Activated CD8-positive, alpha-beta T cell treated with anti-CD3 and anti-CD28 coated beads, Interleukin-2, amount 10 ng/mL, durations not matched to agents 7 days and 5 days (primary cell): ENCODE measurements around the gene ANKLE1. TPM values are rescaled to one million over a fixed set of nuclear protein-coding genes. Genes with fewer than 3 reads are reported as not detected.

Source experiments
- ATAC-seq: fragments of 150-1000 bp; cut with Tn5 transposase; one replicate; pipeline ENCODE4 v1.10.0; 2021; ENCODE audit warnings: moderate library complexity
- CTCF ChIA-PET: fragments of 350-600 bp; sonication (Branson Sonifier 250); formaldehyde crosslinking; loops from one replicate; lab custom pipeline; 2021; ENCODE audit warnings: antibody characterized with exemption; lab: Charles Lee
- POLR2A ChIA-PET: fragments of 350-600 bp; sonication (Branson Sonifier 250); formaldehyde crosslinking; loops from one replicate; lab custom pipeline; 2021; ENCODE audit warnings: antibody characterized with exemption; lab: Charles Lee
- DNase-seq: peaks from one replicate; pipeline ENCODE4 v3.0.0-alpha.2; 2020
- H3K27ac Mint-ChIP-seq: one replicate; pipeline ENCODE4 v1.8.0; 2021; ENCODE audit warnings: mild to moderate bottlenecking, mixed read lengths
- H3K27me3 Mint-ChIP-seq: one replicate; pipeline ENCODE4 v1.8.0; 2021; ENCODE audit warnings: low read depth, mixed read lengths
- H3K36me3 Mint-ChIP-seq: one replicate; pipeline ENCODE4 v1.8.0; 2021; ENCODE audit warnings: low read depth, mixed read lengths
- H3K4me1 Mint-ChIP-seq: one replicate; pipeline ENCODE4 v1.8.0; 2021; ENCODE audit warnings: low read depth, mixed read lengths
- H3K4me3 Mint-ChIP-seq: one replicate; pipeline ENCODE4 v1.8.0; 2021; ENCODE audit warnings: mild to moderate bottlenecking, mixed read lengths
- H3K9me3 Mint-ChIP-seq: one replicate; pipeline ENCODE4 v1.8.0; 2022; ENCODE audit warnings: mixed read lengths; ENCODE audit not compliant: insufficient read depth
- total RNA-seq, 2 experiments: library from RNA; stranded (reverse); gene quantifications; one replicate each; pipeline ENCODE4 v1.2.3, GENCODE V29; 2021

Gene ANKLE1
- total RNA-seq, 2 experiments from 2014 or later = 10.7 to 13.8 TPM

- POLR2A ChIA-PET = interaction anchor here (0.6 to 0.8 kb wide), 2 partner anchors 12 to 28 kb away, joined by 3 read pairs; partner anchors contain the start of gene BABAM1
- CTCF ChIA-PET = interaction anchor here (0.7 to 2.7 kb wide), 5 partner anchors 12 to 132 kb away, joined by 3 to 7 read pairs (median 3); partner anchors contain the start of genes ANKLE1 and MRPL34
- H3K36me3 Mint-ChIP-seq = no peaks in the 10 kb centered on the region
- ATAC-seq (no peak), DNase-seq (no peak)
- H3K4me3 Mint-ChIP-seq = no peak overlapping the region
- no peaks in the 10 kb centered on the region for H3K27me3 Mint-ChIP-seq
- H3K27ac Mint-ChIP-seq = no peak overlapping the region
- no peaks in the 10 kb centered on the region for H3K4me1 Mint-ChIP-seq
- no peaks in the 10 kb centered on the region for H3K9me3 Mint-ChIP-seq
Observed at GRCh38 chr19:17254636-17255035, 27.1 kb upstream of the ANKLE1 start.

GRCh38 chr19:17255150-17255621 is 26.5 kb upstream of the ANKLE1 start:
- ATAC-seq (no peak), DNase-seq (no peak)
- no peak overlapping the region for H3K4me3 Mint-ChIP-seq
- H3K4me1 Mint-ChIP-seq = no peaks in the 10 kb centered on the region
- H3K27me3 Mint-ChIP-seq = no peaks in the 10 kb centered on the region
- no peaks in the 10 kb centered on the region for H3K9me3 Mint-ChIP-seq
- H3K36me3 Mint-ChIP-seq = no peaks in the 10 kb centered on the region
- no peak overlapping the region for H3K27ac Mint-ChIP-seq
- CTCF ChIA-PET = interaction anchor here (0.7 to 2.7 kb wide), 5 partner anchors 12 to 131 kb away, joined by 3 to 7 read pairs (median 3); partner anchors contain the start of gene ANKLE1
- POLR2A ChIA-PET = interaction anchor here (0.6 to 1.4 kb wide), 3 partner anchors 9 to 29 kb away, joined by 3 to 4 read pairs (median 3); partner anchors contain the start of genes BABAM1 and USHBP1

- DNase-seq = no peak
- ChIA-PET POLR2A (interaction anchor here (0.5 to 1.4 kb wide), 2 partner anchors 9 to 372 kb away, joined by 3 to 4 read pairs; partner anchors contain the start of gene USHBP1), CTCF (interaction anchor here (0.7 to 2.7 kb wide), 3 partner anchors 21 to 53 kb away, joined by 3 to 7 read pairs (median 4); partner anchors contain the start of gene DDA1)
- H3K4me3 Mint-ChIP-seq = no peak overlapping the region
- H3K36me3 Mint-ChIP-seq = no peaks in the 10 kb centered on the region
- H3K27me3 Mint-ChIP-seq = peaks cover 2% of the 10 kb centered on the region
- ATAC-seq = no peak
- no peak overlapping the region for H3K27ac Mint-ChIP-seq
- no peaks in the 10 kb centered on the region for H3K9me3 Mint-ChIP-seq
- H3K4me1 Mint-ChIP-seq = peaks cover 6% of the 10 kb centered on the region
Observed at GRCh38 chr19:17256130-17256529, 25.6 kb upstream of the ANKLE1 start.

- POLR2A ChIA-PET = interaction anchor here (0.7 to 1.0 kb wide), 2 partner anchors 19 to 27 kb away, joined by 3 read pairs; no protein-coding TSS in a partner anchor
Observed at GRCh38 chr19:17259118-17259780, 22.5 kb upstream of the ANKLE1 start.

GRCh38 chr19:17259934-17260333 is 21.8 kb upstream of the ANKLE1 start:
- DNase-seq (no peak), ATAC-seq (no peak)
- H3K27me3 Mint-ChIP-seq = peaks cover 2% of the 10 kb centered on the region
- no peak overlapping the region for H3K4me3 Mint-ChIP-seq
- ChIA-PET POLR2A (interaction anchor here (0.7 kb wide), 1 partner anchor 27 kb away, joined by 3 read pairs; no protein-coding TSS in a partner anchor), CTCF (interaction anchor here (0.6 to 10.9 kb wide), 26 partner anchors 8 to 206 kb away, joined by 3 to 109 read pairs (median 3); partner anchors contain the start of genes ANKLE1, MRPL34, MVB12A and USE1)
- no peaks in the 10 kb centered on the region for H3K9me3 Mint-ChIP-seq
- H3K36me3 Mint-ChIP-seq = no peaks in the 10 kb centered on the region
- peaks cover 14% of the 10 kb centered on the region for H3K4me1 Mint-ChIP-seq
- H3K27ac Mint-ChIP-seq = no peak overlapping the region

More at GRCh38 chr19:17259118-17259780, 22.5 kb upstream of the ANKLE1 start:
- no peak overlapping the region for H3K27ac Mint-ChIP-seq
- peaks cover 2% of the 10 kb centered on the region for H3K27me3 Mint-ChIP-seq
- no peak overlapping the region for H3K4me3 Mint-ChIP-seq
- ATAC-seq = no peak
- H3K9me3 Mint-ChIP-seq = no peaks in the 10 kb centered on the region
- no peak for DNase-seq
- peaks cover 7% of the 10 kb centered on the region for H3K4me1 Mint-ChIP-seq
- H3K36me3 Mint-ChIP-seq = no peaks in the 10 kb centered on the region
- CTCF ChIA-PET = interaction anchor here (1.1 to 10.9 kb wide), 7 partner anchors 8 to 25 kb away, joined by 3 to 109 read pairs (median 5); partner anchors contain the start of genes ANKLE1 and BABAM1

GRCh38 chr19:17260842-17261325 is 20.8 kb upstream of the ANKLE1 start:
- H3K36me3 Mint-ChIP-seq = no peaks in the 10 kb centered on the region
- POLR2A ChIA-PET = no interaction called here
- no peak overlapping the region for H3K27ac Mint-ChIP-seq
- ATAC-seq (peak; percentile 100), DNase-seq (peak; percentile 93)
- CTCF ChIA-PET = interaction anchor here (0.6 to 10.9 kb wide), 27 partner anchors 9 to 205 kb away, joined by 3 to 109 read pairs (median 3); partner anchors contain the start of genes ANKLE1, MRPL34, MVB12A and USE1
- peaks cover 2% of the 10 kb centered on the region for H3K27me3 Mint-ChIP-seq
- H3K9me3 Mint-ChIP-seq = no peaks in the 10 kb centered on the region
- no peak overlapping the region for H3K4me3 Mint-ChIP-seq
- peaks cover 15% of the 10 kb centered on the region for H3K4me1 Mint-ChIP-seq

GRCh38 chr19:17262557-17262956 is 19.1 kb upstream of the ANKLE1 start:
- H3K9me3 Mint-ChIP-seq = no peaks in the 10 kb centered on the region
- ATAC-seq (no peak), DNase-seq (no peak)
- peaks cover 24% of the 10 kb centered on the region for H3K4me1 Mint-ChIP-seq
- H3K27ac Mint-ChIP-seq = no peak overlapping the region
- ChIA-PET POLR2A (no interaction called here), CTCF (interaction anchor here (1.2 to 10.9 kb wide), 3 partner anchors 18 to 20 kb away, joined by 3 to 109 read pairs (median 3); partner anchors contain the start of gene ANKLE1)
- no peaks in the 10 kb centered on the region for H3K36me3 Mint-ChIP-seq
- H3K4me3 Mint-ChIP-seq = no peak overlapping the region
- peaks cover 2% of the 10 kb centered on the region for H3K27me3 Mint-ChIP-seq

- Mint-ChIP-seq H3K4me1 (peaks cover 33% of the 10 kb centered on the region), H3K27ac (no peak overlapping the region), H3K9me3 (no peaks in the 10 kb centered on the region), H3K27me3 (peaks cover 2% of the 10 kb centered on the region), H3K4me3 (no peak overlapping the region), H3K36me3 (no peaks in the 10 kb centered on the region)
- POLR2A ChIA-PET = interaction anchor here (0.5 to 0.7 kb wide), 3 partner anchors 8 to 44 kb away, joined by 3 to 4 read pairs (median 3); no protein-coding TSS in a partner anchor
- no peak for ATAC-seq
- DNase-seq = no peak
- CTCF ChIA-PET = interaction anchor here (0.6 to 10.9 kb wide), 7 partner anchors 18 to 558 kb away, joined by 3 to 109 read pairs (median 3); partner anchors contain the start of gene ANKLE1
Observed at GRCh38 chr19:17263712-17264640, 17.7 kb upstream of the ANKLE1 start.

GRCh38 chr19:17264641-17264979 is 17.1 kb upstream of the ANKLE1 start, which contains the start of gene USHBP1:
TSS of gene USHBP1 (minus strand) at chr19:17264745. CDS start at chr19:17264299, 446 bp downstream.
- H3K36me3 Mint-ChIP-seq = peaks cover 2% of the 10 kb centered on the region
- H3K27ac Mint-ChIP-seq = no peak within 1 kb of the TSS

GRCh38 chr19:17266026-17266425 is 15.7 kb upstream of the ANKLE1 start:
- POLR2A ChIA-PET = interaction anchor here (1.3 to 2.9 kb wide), 4 partner anchors 10 to 43 kb away, joined by 3 to 15 read pairs (median 7); partner anchors contain the start of genes ANKLE1 and OCEL1

More at GRCh38 chr19:17264641-17264979, 17.1 kb upstream of the ANKLE1 start, which contains the start of gene USHBP1:
- ATAC-seq (no peak), DNase-seq (no peak)
- peaks cover 2% of the 10 kb centered on the region for H3K27me3 Mint-ChIP-seq
- H3K4me1 Mint-ChIP-seq = peaks cover 33% of the 10 kb centered on the region
- H3K9me3 Mint-ChIP-seq = no peaks in the 10 kb centered on the region
- H3K4me3 Mint-ChIP-seq = no peak within 1 kb of the TSS
- ChIA-PET POLR2A (interaction anchor here (0.6 to 0.7 kb wide), 2 partner anchors 9 to 15 kb away, joined by 3 to 4 read pairs; no protein-coding TSS in a partner anchor), CTCF (interaction anchor here (0.6 to 10.9 kb wide), 7 partner anchors 17 to 558 kb away, joined by 3 to 109 read pairs (median 3); partner anchors contain the start of gene ANKLE1)

More at GRCh38 chr19:17266026-17266425, 15.7 kb upstream of the ANKLE1 start:
- H3K36me3 Mint-ChIP-seq = peaks cover 7% of the 10 kb centered on the region
- H3K27ac Mint-ChIP-seq = no peak overlapping the region
- no peak for DNase-seq
- H3K27me3 Mint-ChIP-seq = no peaks in the 10 kb centered on the region
- peaks cover 28% of the 10 kb centered on the region for H3K4me1 Mint-ChIP-seq
- CTCF ChIA-PET = interaction anchor here (1.0 to 10.9 kb wide), 8 partner anchors 11 to 120 kb away, joined by 3 to 109 read pairs (median 6); partner anchors contain the start of genes ANKLE1 and USE1
- no peak overlapping the region for H3K4me3 Mint-ChIP-seq
- no peak for ATAC-seq
- no peaks in the 10 kb centered on the region for H3K9me3 Mint-ChIP-seq
